Fibroblast of villous mesenchyme (primary cell): ENCODE data around the gene SLC4A8. TPM values are rescaled to one million over a fixed set of nuclear protein-coding genes. Genes with fewer than 3 reads are reported as not detected.

Source experiments
- DNase-seq: peaks from one replicate; pipeline ENCODE4 v3.0.0-alpha.2; 2010; ENCODE audit warnings: low read depth
- H3K4me3 ChIP-seq: 2 replicates; pipeline ENCODE4 v1.5.1; 2011; ENCODE audit warnings: low read depth, mild to moderate bottlenecking, low read length
- CTCF ChIP-seq: IDR thresholded peaks from 2 replicates; pipeline ENCODE4 v1.5.1; 2012; ENCODE audit warnings: low read depth, mild to moderate bottlenecking, low read length; ENCODE audit not compliant: insufficient read depth
- total RNA-seq: library from RNA; depleted of rRNA; stranded (reverse); fragments of >200 nt; gene quantifications from 2 replicates; pipeline ENCODE4 v1.2.3, GENCODE V29; 2012

Gene SLC4A8
- total RNA-seq, 1 donor, result 6.9 TPM

- no peak overlapping the region for H3K4me3 ChIP-seq
- TF ChIP-seq CTCF, result no peak
- DNase-seq, result no peak
Observed at GRCh38 chr12:51520576-51521325, 96.1 kb downstream of the SLC4A8 start.

- peak; percentile 18 for TF ChIP-seq CTCF
- no peak overlapping the region for H3K4me3 ChIP-seq
- DNase-seq, result peak; percentile 5
Observed at GRCh38 chr12:51521554-51522276, 97.1 kb downstream of the SLC4A8 start.

- TF ChIP-seq CTCF, result no peak
- no peak overlapping the region for H3K4me3 ChIP-seq
- no peak for DNase-seq
Observed at GRCh38 chr12:51522696-51523095, 98.1 kb downstream of the SLC4A8 start.

- H3K4me3 ChIP-seq, result no peak overlapping the region
- no peak for TF ChIP-seq CTCF
- no peak for DNase-seq
Observed at GRCh38 chr12:51524386-51524901, 99.8 kb downstream of the SLC4A8 start.

- H3K4me3 ChIP-seq, result no peak overlapping the region
- no peak for TF ChIP-seq CTCF
- DNase-seq, result no peak
Observed at GRCh38 chr12:51525518-51525917, 100.9 kb downstream of the SLC4A8 start.

- TF ChIP-seq CTCF, result no peak
- H3K4me3 ChIP-seq, result no peak overlapping the region
- DNase-seq, result no peak
Observed at GRCh38 chr12:51527966-51528365, 103.3 kb downstream of the SLC4A8 start.
